HG03097 (cell line): ENCODE data around the gene HS3ST5.

Experiments
- ATAC-seq: cut with Tn5 transposase; IDR thresholded peaks from one replicate; pipeline ENCODE4 v1.9.1; 2021; ENCODE audit not compliant: unreplicated experiment, low FRiP score

Gene HS3ST5

GRCh38 chr6:114009192-114009591 lies 333.6 kb downstream of the HS3ST5 start:
- ATAC-seq = no peak

- ATAC-seq = no peak
These were observed 334.5 kb downstream of the HS3ST5 start for GRCh38 chr6:114008331-114008730.

- no peak for ATAC-seq
These were observed 335.3 kb downstream of the HS3ST5 start for GRCh38 chr6:114007516-114007915.
